ENCODE results near the gene TEC.

The TEC gene

GRCh38 chr4:48103483-48104139, 166.0 kb downstream of the TEC start:
- Histone ChIP-seq H3K4me1 (ENCODE audit: insufficient read depth, poor library complexity, severe bottlenecking) (no peaks in the 10 kb centered on the region), H3K27me3 (ENCODE audit: insufficient read depth, poor library complexity, severe bottlenecking) (no peaks in the 10 kb centered on the region), H3K9me3 (ENCODE audit: severe bottlenecking) (peaks cover 2% of the 10 kb centered on the region), H3K4me3 (ENCODE audit: severe bottlenecking) (no peak overlapping the region), H3K27ac (ENCODE audit: poor library complexity, severe bottlenecking) (no peak overlapping the region), H3K36me3 (ENCODE audit: low read depth) (no peaks in the 10 kb centered on the region)
- DNase-seq (ENCODE audit: low spot score) (no peak), ATAC-seq (ENCODE audit: low read depth) (no peak)
- no peak for TF ChIP-seq CTCF (IDR thresholded peaks at IDR 0.05; ENCODE audit: poor library complexity, severe bottlenecking)

GRCh38 chr4:48102303-48102702, 167.3 kb downstream of the TEC start:
- no peaks in the 10 kb centered on the region for H3K4me1 ChIP-seq (ENCODE audit: insufficient read depth, poor library complexity, severe bottlenecking)
- DNase-seq (ENCODE audit: low spot score) (no peak), ATAC-seq (ENCODE audit: low read depth) (no peak)
- H3K27ac ChIP-seq (ENCODE audit: poor library complexity, severe bottlenecking), result no peak overlapping the region
- peaks cover 2% of the 10 kb centered on the region for H3K9me3 ChIP-seq (ENCODE audit: severe bottlenecking)
- TF ChIP-seq CTCF (IDR thresholded peaks at IDR 0.05; ENCODE audit: poor library complexity, severe bottlenecking), result peak; percentile 27
- H3K4me3 ChIP-seq (ENCODE audit: severe bottlenecking), result no peak overlapping the region
- no peaks in the 10 kb centered on the region for H3K27me3 ChIP-seq (ENCODE audit: insufficient read depth, poor library complexity, severe bottlenecking)
- no peaks in the 10 kb centered on the region for H3K36me3 ChIP-seq (ENCODE audit: low read depth)

- Histone ChIP-seq H3K27me3 (ENCODE audit: insufficient read depth, poor library complexity, severe bottlenecking) (no peaks in the 10 kb centered on the region), H3K4me3 (ENCODE audit: severe bottlenecking) (no peak overlapping the region), H3K36me3 (ENCODE audit: low read depth) (no peaks in the 10 kb centered on the region), H3K4me1 (ENCODE audit: insufficient read depth, poor library complexity, severe bottlenecking) (no peaks in the 10 kb centered on the region), H3K9me3 (ENCODE audit: severe bottlenecking) (peaks cover 2% of the 10 kb centered on the region), H3K27ac (ENCODE audit: poor library complexity, severe bottlenecking) (no peak overlapping the region)
- no peak for DNase-seq (ENCODE audit: low spot score)
- TF ChIP-seq CTCF (IDR thresholded peaks at IDR 0.05; ENCODE audit: poor library complexity, severe bottlenecking), result no peak
- ATAC-seq (ENCODE audit: low read depth), result no peak
Observed at GRCh38 chr4:48100256-48100655, 169.4 kb downstream of the TEC start.

GRCh38 chr4:48095441-48095840, 174.2 kb downstream of the TEC start:
- DNase-seq (ENCODE audit: low spot score) (no peak), ATAC-seq (ENCODE audit: low read depth) (no peak)
- Histone ChIP-seq H3K4me1 (ENCODE audit: insufficient read depth, poor library complexity, severe bottlenecking) (peaks cover 10% of the 10 kb centered on the region), H3K4me3 (ENCODE audit: severe bottlenecking) (no peak overlapping the region), H3K27ac (ENCODE audit: poor library complexity, severe bottlenecking) (no peak overlapping the region), H3K36me3 (ENCODE audit: low read depth) (no peaks in the 10 kb centered on the region), H3K27me3 (ENCODE audit: insufficient read depth, poor library complexity, severe bottlenecking) (no peaks in the 10 kb centered on the region), H3K9me3 (ENCODE audit: severe bottlenecking) (no peaks in the 10 kb centered on the region)
- TF ChIP-seq CTCF (IDR thresholded peaks at IDR 0.05; ENCODE audit: poor library complexity, severe bottlenecking), result no peak

GRCh38 chr4:48093991-48094416, 175.6 kb downstream of the TEC start:
- peak; percentile 99 for ATAC-seq (ENCODE audit: low read depth)

More at GRCh38 chr4:48093991-48094416, 175.6 kb downstream of the TEC start:
- H3K27ac ChIP-seq (ENCODE audit: poor library complexity, severe bottlenecking), result peak overlapping the region; percentile 38
- peaks cover 10% of the 10 kb centered on the region for H3K4me1 ChIP-seq (ENCODE audit: insufficient read depth, poor library complexity, severe bottlenecking)
- H3K36me3 ChIP-seq (ENCODE audit: low read depth), result no peaks in the 10 kb centered on the region
- no peak overlapping the region for H3K4me3 ChIP-seq (ENCODE audit: severe bottlenecking)
- no peaks in the 10 kb centered on the region for H3K27me3 ChIP-seq (ENCODE audit: insufficient read depth, poor library complexity, severe bottlenecking)
- DNase-seq (ENCODE audit: low spot score), result peak; percentile 76
- no peak for TF ChIP-seq CTCF (IDR thresholded peaks at IDR 0.05; ENCODE audit: poor library complexity, severe bottlenecking)
- no peaks in the 10 kb centered on the region for H3K9me3 ChIP-seq (ENCODE audit: severe bottlenecking)
